H9 (cell line): Measurements from ENCODE around the gene CDCP1. TPM values are rescaled to one million over a fixed set of nuclear protein-coding genes. Genes with fewer than 3 reads are reported as not detected.

Experiments
- DNase-seq: peaks from one replicate; pipeline ENCODE4 v3.0.0-alpha.2; 2017
- H2AFZ ChIP-seq: one replicate; pipeline ENCODE4 v1.6.1; 2013; ENCODE audit warnings: mild to moderate bottlenecking, low read length, control low read depth, moderate library complexity
- H2AK5ac ChIP-seq: 2 replicates; pipeline ENCODE4 v1.6.1; 2013; ENCODE audit warnings: low read length, control low read depth, mixed read lengths; ENCODE audit not compliant: insufficient read length
- H2BK120ac ChIP-seq: one replicate; pipeline ENCODE4 v1.6.1; 2013; ENCODE audit warnings: low read depth, mild to moderate bottlenecking, low read length, control low read depth, inconsistent platforms; ENCODE audit not compliant: poor library complexity, severe bottlenecking
- H2BK12ac ChIP-seq: 2 replicates; pipeline ENCODE4 v1.6.1; 2013; ENCODE audit warnings: low read length, control low read depth, mixed read lengths, low read depth; ENCODE audit not compliant: insufficient read length
- H2BK15ac ChIP-seq: 2 replicates; pipeline ENCODE4 v1.6.1; 2013; ENCODE audit warnings: low read depth, low read length, control low read depth
- H2BK20ac ChIP-seq: one replicate; pipeline ENCODE4 v1.6.1; 2013; ENCODE audit warnings: low read depth, mild to moderate bottlenecking, low read length, control low read depth, inconsistent platforms; ENCODE audit not compliant: poor library complexity, severe bottlenecking
- H2BK5ac ChIP-seq: 2 replicates; pipeline ENCODE4 v1.6.1; 2013; ENCODE audit warnings: low read length, control low read depth, mixed read lengths; ENCODE audit not compliant: insufficient read length
- H3K14ac ChIP-seq: 2 replicates; pipeline ENCODE4 v1.6.1; 2013; ENCODE audit warnings: low read length, control low read depth; ENCODE audit not compliant: insufficient read depth
- H3K18ac ChIP-seq: 2 replicates; pipeline ENCODE4 v1.6.1; 2013; ENCODE audit warnings: low read depth, mild to moderate bottlenecking, mixed read lengths, low read length, control low read depth; ENCODE audit not compliant: insufficient read length
- H3K23ac ChIP-seq: 2 replicates; pipeline ENCODE4 v1.6.1; 2013; ENCODE audit warnings: low read length, control low read depth, mixed read lengths, low read depth; ENCODE audit not compliant: insufficient read length
- H3K23me2 ChIP-seq: 2 replicates; pipeline ENCODE4 v1.6.1; 2013; ENCODE audit warnings: low read depth, mild to moderate bottlenecking, mixed read lengths, low read length, control low read depth; ENCODE audit not compliant: insufficient read length, poor library complexity, severe bottlenecking
- H3K27ac ChIP-seq: 2 replicates; pipeline ENCODE4 v1.5.1; 2013; ENCODE audit warnings: low read length, control low read depth, mixed read lengths, low read depth; ENCODE audit not compliant: insufficient read length
- H3K27me3 ChIP-seq: 2 replicates; pipeline ENCODE4 v1.6.1; 2013; ENCODE audit warnings: low read length, control low read depth, inconsistent platforms; ENCODE audit not compliant: insufficient read depth
- H3K4ac ChIP-seq: 2 replicates; pipeline ENCODE4 v1.6.1; 2013; ENCODE audit warnings: low read depth, mild to moderate bottlenecking, control low read depth, inconsistent platforms, low read length, moderate library complexity
- H3K4me1 ChIP-seq: 2 replicates; pipeline ENCODE4 v1.6.1; 2013; ENCODE audit warnings: low read length, control low read depth, inconsistent platforms; ENCODE audit not compliant: insufficient read depth
- H3K4me2 ChIP-seq: 2 replicates; pipeline ENCODE4 v1.6.1; 2013; ENCODE audit warnings: low read length, control low read depth, mixed read lengths; ENCODE audit not compliant: insufficient read length, insufficient read depth
- H3K56ac ChIP-seq: 2 replicates; pipeline ENCODE4 v1.6.1; 2013; ENCODE audit warnings: low read depth, mild to moderate bottlenecking, mixed read lengths, low read length, control low read depth; ENCODE audit not compliant: insufficient read length
- H3K79me1 ChIP-seq: 2 replicates; pipeline ENCODE4 v1.6.1; 2013; ENCODE audit warnings: low read depth, mild to moderate bottlenecking, moderate library complexity, low read length, control low read depth, inconsistent platforms; ENCODE audit not compliant: insufficient read depth, poor library complexity, severe bottlenecking
- H3K79me2 ChIP-seq: 2 replicates; pipeline ENCODE4 v1.6.1; 2013; ENCODE audit warnings: low read length, control low read depth, inconsistent platforms; ENCODE audit not compliant: insufficient read depth
- H3K9ac ChIP-seq: 2 replicates; pipeline ENCODE4 v1.6.1; 2013; ENCODE audit warnings: low read length, control low read depth, mixed read lengths; ENCODE audit not compliant: insufficient read length; ENCODE audit errors: extremely low read depth
- H3K9me3 ChIP-seq: one replicate; pipeline ENCODE4 v1.6.1; 2013; ENCODE audit warnings: low read depth, low read length, inconsistent platforms; ENCODE audit not compliant: control insufficient read depth
- H3T11ph ChIP-seq: one replicate; pipeline ENCODE4 v1.6.1; 2013; ENCODE audit warnings: mild to moderate bottlenecking, low read length, control low read depth, inconsistent platforms
- H4K20me1 ChIP-seq: one replicate; pipeline ENCODE4 v1.6.1; 2013; ENCODE audit not compliant: control insufficient read depth, insufficient read length, insufficient read depth
- H4K5ac ChIP-seq: 2 replicates; pipeline ENCODE4 v1.6.1; 2013; ENCODE audit warnings: low read depth, mild to moderate bottlenecking, mixed read lengths, low read length, control low read depth; ENCODE audit not compliant: insufficient read length
- H4K8ac ChIP-seq: replicated peaks from 2 replicates; pipeline ENCODE4 v1.6.1; 2013; ENCODE audit warnings: low read length, control low read depth, mixed read lengths, low read depth; ENCODE audit not compliant: insufficient read length
- H4K91ac ChIP-seq: 2 replicates; pipeline ENCODE4 v1.6.1; 2013; ENCODE audit warnings: low read depth, mild to moderate bottlenecking, moderate library complexity, mixed read lengths, low read length, control low read depth; ENCODE audit not compliant: insufficient read length
- H3K27ac Mint-ChIP-seq, 3 experiments: 2 replicates in 2 of 3; 3 replicates in 1 of 3; pipeline ENCODE4 v1.8.0; 2020 to 2021; ENCODE audit warnings: mixed read lengths in 3 of 3, mild to moderate bottlenecking in 1 of 3, moderate library complexity in 1 of 3
- H3K27me3 Mint-ChIP-seq: 2 replicates; pipeline ENCODE4 v1.8.0; 2021; ENCODE audit warnings: low read depth, mild to moderate bottlenecking, moderate library complexity, mixed read lengths
- H3K36me3 Mint-ChIP-seq, 3 experiments: 2 replicates in 2 of 3; 3 replicates in 1 of 3; pipeline ENCODE4 v1.8.0; 2020 to 2021; ENCODE audit warnings: low read depth in 3 of 3, mixed read lengths in 3 of 3; ENCODE audit not compliant: insufficient read depth in 1 of 3
- H3K4me1 Mint-ChIP-seq, 2 experiments: 2 replicates each; pipeline ENCODE4 v1.8.0; 2020; ENCODE audit warnings: mixed read lengths in 2 of 2
- H3K4me3 Mint-ChIP-seq, 2 experiments: 2 replicates in 1 of 2; 3 replicates in 1 of 2; pipeline ENCODE4 v1.8.0; 2020 to 2021; ENCODE audit warnings: mild to moderate bottlenecking in 2 of 2, mixed read lengths in 2 of 2, moderate library complexity in 1 of 2
- H3K9me3 Mint-ChIP-seq, 2 experiments: 2 replicates in 1 of 2; 3 replicates in 1 of 2; pipeline ENCODE4 v1.8.0; 2020; ENCODE audit warnings: mild to moderate bottlenecking in 2 of 2, mixed read lengths in 2 of 2, moderate library complexity in 1 of 2
- WGBS: extraction: QIAGEN DNeasy Blood & Tissue Kit; methylation state at CpG from one replicate; pipeline ENCODE4 v1.1.7; 2013; ENCODE audit warnings: missing lambda C conversion rate, low lambda C conversion rate, mixed read lengths; ENCODE audit not compliant: insufficient read length; ENCODE audit errors: extremely low coverage; 5-methylcytosine and 5-hydroxymethylcytosine counted together
- total RNA-seq: library from RNA; stranded (reverse); gene quantifications from 2 replicates; pipeline ENCODE4 v1.2.1, GENCODE V29; 2021
- TF ChIP-seq, protein P1 (sequence below): fragments of 200-600 bp; sonication (generic); conservative IDR thresholded peaks from 3 replicates; pipeline ENCODE4 v1.8.0; 2021; ENCODE audit warnings: antibody characterized with exemption, mild to moderate bottlenecking

CDCP1 gene
- total RNA-seq, 1 experiment from 2014 or later = 12.9 TPM

- Histone ChIP-seq H2BK12ac (no peak overlapping the region), H3K23ac (no peak overlapping the region), H3K4me2 (no peak overlapping the region), H3K9me3 (no peaks in the 10 kb centered on the region), H3T11ph (no peak overlapping the region), H3K27me3 (no peaks in the 10 kb centered on the region), H3K18ac (no peak overlapping the region), H3K4me1 (no peaks in the 10 kb centered on the region; the same call in 1 of the 2 replicates), H4K5ac (no peak overlapping the region), H3K4ac (no peak overlapping the region), H3K56ac (no peak overlapping the region), H2BK15ac (no peak overlapping the region), H2BK5ac (no peak overlapping the region), H3K9ac (no peak overlapping the region), H4K8ac (no peak overlapping the region), H2BK120ac (no peak overlapping the region), H3K27ac (no peak overlapping the region), H3K23me2 (no peaks in the 10 kb centered on the region), H3K14ac (no peak overlapping the region), H4K91ac (no peak overlapping the region), H3K79me1 (no peaks in the 10 kb centered on the region), H2AK5ac (no peak overlapping the region), H3K79me2 (no peaks in the 10 kb centered on the region), H2AFZ (no peak overlapping the region), H4K20me1 (no peaks in the 10 kb centered on the region), H2BK20ac (no peak overlapping the region)
- whole genome bisulfite sequencing = no CpG with 5 or more reads among the region's 12 CpGs
- no peaks in the 10 kb centered on the region for H3K9me3 Mint-ChIP-seq
- DNase-seq = no peak
- peak overlapping the region in 1 of 3 experiments; percentile 12; a peak in 2 of 7 replicates for H3K27ac Mint-ChIP-seq
- H3K4me3 Mint-ChIP-seq = no peak overlapping the region
- peaks cover 2 to 6% of the 10 kb centered on the region in 2 experiments; a peak in 2 of 4 replicates for H3K4me1 Mint-ChIP-seq
- peaks cover 0 to 3% (median 0%) of the 10 kb centered on the region in 3 experiments; a peak in 2 of 7 replicates for H3K36me3 Mint-ChIP-seq
- no peaks in the 10 kb centered on the region; the same call in 1 of the 2 replicates for H3K27me3 Mint-ChIP-seq
- TF ChIP-seq, protein P1, sequence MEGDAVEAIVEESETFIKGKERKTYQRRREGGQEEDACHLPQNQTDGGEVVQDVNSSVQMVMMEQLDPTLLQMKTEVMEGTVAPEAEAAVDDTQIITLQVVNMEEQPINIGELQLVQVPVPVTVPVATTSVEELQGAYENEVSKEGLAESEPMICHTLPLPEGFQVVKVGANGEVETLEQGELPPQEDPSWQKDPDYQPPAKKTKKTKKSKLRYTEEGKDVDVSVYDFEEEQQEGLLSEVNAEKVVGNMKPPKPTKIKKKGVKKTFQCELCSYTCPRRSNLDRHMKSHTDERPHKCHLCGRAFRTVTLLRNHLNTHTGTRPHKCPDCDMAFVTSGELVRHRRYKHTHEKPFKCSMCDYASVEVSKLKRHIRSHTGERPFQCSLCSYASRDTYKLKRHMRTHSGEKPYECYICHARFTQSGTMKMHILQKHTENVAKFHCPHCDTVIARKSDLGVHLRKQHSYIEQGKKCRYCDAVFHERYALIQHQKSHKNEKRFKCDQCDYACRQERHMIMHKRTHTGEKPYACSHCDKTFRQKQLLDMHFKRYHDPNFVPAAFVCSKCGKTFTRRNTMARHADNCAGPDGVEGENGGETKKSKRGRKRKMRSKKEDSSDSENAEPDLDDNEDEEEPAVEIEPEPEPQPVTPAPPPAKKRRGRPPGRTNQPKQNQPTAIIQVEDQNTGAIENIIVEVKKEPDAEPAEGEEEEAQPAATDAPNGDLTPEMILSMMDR = 0 out of 3 replicates have a peak, but pooled peaks have one; percentile 17
Measured at GRCh38 chr3:45120359-45121158, 25.6 kb downstream of the CDCP1 start.
